H1 (cell line): Measurements from ENCODE around the gene AMOT. TPM values are rescaled to one million over a fixed set of nuclear protein-coding genes. Genes with fewer than 3 reads are reported as not detected.

Source experiments
- CTCF ChIA-PET: fragments of 300-600 bp; sonication (Branson Sonifier 250); formaldehyde crosslinking; loops from one replicate; lab custom pipeline; 2021; ENCODE audit not compliant: partially characterized antibody; lab: Charles Lee
- POLR2A ChIA-PET: fragments of 300-600 bp; sonication (Branson Sonifier 250); formaldehyde crosslinking; loops from one replicate; lab custom pipeline; 2021; ENCODE audit warnings: inconsistent platforms; ENCODE audit not compliant: partially characterized antibody; lab: Charles Lee
- DNase-seq, 2 experiments: peaks; one replicate each; pipeline versions ENCODE4 v3.0.0 to v3.0.0-alpha.2; 2010 to 2022; ENCODE audit warnings: low spot score in 2 of 2, low read depth in 1 of 2, mixed read lengths in 1 of 2
- FAIRE-seq: peaks from 2 replicates; lab custom pipeline; 2011; peaks lifted over from hg19 to GRCh38; lab: Jason Lieb, UNC
- H2AFZ ChIP-seq: 2 replicates; pipeline ENCODE4 v1.8.1; 2012; ENCODE audit warnings: low read length, inconsistent platforms
- H2AK5ac ChIP-seq: 2 replicates; pipeline ENCODE4 v1.6.1; 2013; ENCODE audit warnings: low read depth, low read length
- H2BK120ac ChIP-seq: replicated peaks from 2 replicates; pipeline ENCODE3; 2013; ENCODE audit warnings: low read depth, low read length, inconsistent platforms
- H2BK12ac ChIP-seq: 2 replicates; pipeline ENCODE4 v1.6.1; 2013; ENCODE audit warnings: low read depth, low read length
- H2BK15ac ChIP-seq: 2 replicates; pipeline ENCODE4 v1.6.1; 2013; ENCODE audit warnings: low read length
- H2BK20ac ChIP-seq: 2 replicates; pipeline ENCODE4 v1.6.1; 2013; ENCODE audit warnings: low read length
- H2BK5ac ChIP-seq: 2 replicates; pipeline ENCODE4 v1.6.1; 2013; ENCODE audit warnings: low read depth, low read length
- H3K14ac ChIP-seq: 2 replicates; pipeline ENCODE4 v1.6.1; 2013; ENCODE audit warnings: inconsistent platforms; ENCODE audit not compliant: insufficient read length
- H3K18ac ChIP-seq: 2 replicates; pipeline ENCODE4 v1.6.1; 2013; ENCODE audit warnings: low read length; ENCODE audit errors: extremely low read depth
- H3K23ac ChIP-seq: 2 replicates; pipeline ENCODE4 v1.6.1; 2013; ENCODE audit warnings: inconsistent platforms; ENCODE audit not compliant: insufficient read length
- H3K23me2 ChIP-seq: 2 replicates; pipeline ENCODE4 v1.6.1; 2013; ENCODE audit warnings: low read depth, low read length
- H3K27ac ChIP-seq: 2 replicates; pipeline ENCODE4 v1.6.1; 2011; ENCODE audit warnings: low read depth, low read length, inconsistent platforms
- H3K27me3 ChIP-seq, 4 experiments: replicated peaks in 1 of 4; 1 replicate in 1 of 4; 2 replicates in 3 of 4; pipeline versions ENCODE4 v1.6.1 to v1.8.1; 2011 to 2013; ENCODE audit warnings: low read length in 3 of 4, mild to moderate bottlenecking in 3 of 4, inconsistent platforms in 2 of 4, mixed read lengths in 2 of 4, moderate library complexity in 1 of 4; ENCODE audit not compliant: control insufficient read depth in 3 of 4, insufficient read depth in 3 of 4; ENCODE audit errors: extremely low read depth in 1 of 4
- H3K36me3 ChIP-seq, 4 experiments: 2 replicates each; pipeline versions ENCODE4 v1.6.1 to v1.8.1; 2011 to 2013; ENCODE audit warnings: mild to moderate bottlenecking in 4 of 4, low read length in 3 of 4, moderate library complexity in 2 of 4, control low read depth in 1 of 4, inconsistent platforms in 1 of 4; ENCODE audit not compliant: insufficient read depth in 4 of 4, control insufficient read depth in 2 of 4
- H3K4ac ChIP-seq: replicated peaks from 2 replicates; pipeline ENCODE3; 2013; ENCODE audit warnings: low read length, low read depth, mixed read lengths, inconsistent platforms; ENCODE audit not compliant: insufficient read length
- H3K4me1 ChIP-seq, 4 experiments: replicated peaks in 1 of 4; 1 replicate in 1 of 4; 2 replicates in 3 of 4; pipeline versions ENCODE4 v1.6.1 to v1.8.1; 2011 to 2013; ENCODE audit warnings: low read length in 3 of 4, inconsistent platforms in 2 of 4, mixed read lengths in 1 of 4; ENCODE audit not compliant: insufficient read depth in 4 of 4, control insufficient read depth in 3 of 4
- H3K4me2 ChIP-seq, 2 experiments: 2 replicates each; pipeline versions ENCODE4 v1.6.1 to v1.8.1; 2011 to 2013; ENCODE audit warnings: low read depth in 2 of 2, low read length in 2 of 2, control low read depth in 1 of 2, inconsistent platforms in 1 of 2, mild to moderate bottlenecking in 1 of 2; ENCODE audit not compliant: insufficient read depth in 1 of 2
- H3K4me3 ChIP-seq, 4 experiments: fragments of 200-600, 300-600 bp in 1 of 4; sonication (generic), shearing (Covaris generic), sonication (Bioruptor Twin) in 1 of 4; 2 replicates each; pipeline versions ENCODE4 v1.5.1 to v1.8.1; 2011 to 2016; ENCODE audit warnings: low read length in 4 of 4, low read depth in 3 of 4, control low read depth in 2 of 4, inconsistent platforms in 2 of 4, mild to moderate bottlenecking in 2 of 4, mixed read lengths in 1 of 4, moderate library complexity in 1 of 4; ENCODE audit not compliant: insufficient read depth in 2 of 4; ENCODE audit errors: extremely low read depth in 1 of 4
- H3K56ac ChIP-seq: replicated peaks from 2 replicates; pipeline ENCODE3; 2013; ENCODE audit warnings: low read depth, mild to moderate bottlenecking, mixed read lengths, low read length, inconsistent platforms; ENCODE audit not compliant: insufficient read length
- H3K79me1 ChIP-seq: 2 replicates; pipeline ENCODE4 v1.6.1; 2013; ENCODE audit warnings: low read depth, low read length, control low read depth
- H3K79me2 ChIP-seq, 2 experiments: 2 replicates each; pipeline versions ENCODE4 v1.6.1 to v1.8.1; 2012 to 2013; ENCODE audit warnings: low read length in 2 of 2, mild to moderate bottlenecking in 2 of 2, inconsistent platforms in 1 of 2; ENCODE audit not compliant: insufficient read depth in 2 of 2, control insufficient read depth in 1 of 2
- H3K9ac ChIP-seq, 4 experiments: replicated peaks in 1 of 4; 1 replicate in 1 of 4; 2 replicates in 3 of 4; pipeline versions ENCODE4 v1.6.1 to v1.8.1; 2011 to 2013; ENCODE audit warnings: low read depth in 3 of 4, low read length in 3 of 4, control low read depth in 2 of 4, mild to moderate bottlenecking in 2 of 4, moderate library complexity in 2 of 4, inconsistent platforms in 1 of 4; ENCODE audit errors: extremely low read depth in 1 of 4
- H3K9me3 ChIP-seq, 2 experiments: 2 replicates each; pipeline versions ENCODE4 v1.6.1 to v1.8.1; 2012 to 2013; ENCODE audit warnings: mild to moderate bottlenecking in 2 of 2, moderate library complexity in 2 of 2, control low read depth in 1 of 2, inconsistent platforms in 1 of 2, low read depth in 1 of 2, low read length in 1 of 2, mixed read lengths in 1 of 2; ENCODE audit not compliant: insufficient read depth in 2 of 2
- H4K20me1 ChIP-seq, 2 experiments: replicated peaks in 1 of 2; 2 replicates each; pipeline versions ENCODE3 to v1.8.1; 2011 to 2013; ENCODE audit warnings: inconsistent platforms in 2 of 2, low read length in 2 of 2, mild to moderate bottlenecking in 1 of 2; ENCODE audit not compliant: insufficient read depth in 2 of 2, control insufficient read depth in 1 of 2
- H4K5ac ChIP-seq: 2 replicates; pipeline ENCODE4 v1.6.1; 2013; ENCODE audit warnings: low read length, low read depth, mixed read lengths, inconsistent platforms; ENCODE audit not compliant: insufficient read length
- H4K8ac ChIP-seq: 2 replicates; pipeline ENCODE4 v1.8.0; 2013; ENCODE audit warnings: mild to moderate bottlenecking, moderate library complexity, low read length, inconsistent platforms; ENCODE audit not compliant: insufficient read depth; ENCODE audit errors: extremely low read depth
- H4K91ac ChIP-seq: replicated peaks from 2 replicates; pipeline ENCODE3; 2013; ENCODE audit warnings: low read length, mixed read lengths, inconsistent platforms; ENCODE audit not compliant: insufficient read length
- ASH2L ChIP-seq: fragments of 200-600, 300-600 bp; sonication (generic); IDR thresholded peaks from one replicate; pipeline ENCODE4 v1.7.1; 2017; ENCODE audit warnings: low read length
- BCL11A ChIP-seq, 2 experiments: IDR thresholded peaks; one replicate each; pipeline ENCODE4 v1.6.1; 2011; ENCODE audit warnings: low read depth in 2 of 2, low read length in 2 of 2, mild to moderate bottlenecking in 2 of 2
- CBX5 ChIP-seq: fragments of 300-800, 300-1000 bp; sonication (generic); IDR thresholded peaks from 2 replicates; pipeline ENCODE4 v1.7.1; 2016; ENCODE audit warnings: antibody characterized with exemption, low read length, low read depth
- E2F6 ChIP-seq: IDR thresholded peaks from 2 replicates; pipeline ENCODE4 v1.6.1; 2012; ENCODE audit warnings: inconsistent platforms
- GABPA ChIP-seq: IDR thresholded peaks from 2 replicates; pipeline ENCODE4 v1.6.1; 2011; ENCODE audit warnings: mild to moderate bottlenecking, low read length, moderate library complexity, borderline replicate concordance; ENCODE audit not compliant: insufficient read depth
- HDAC2 ChIP-seq, 2 experiments: fragments of 300-600 bp in 1 of 2; sonication (generic) in 1 of 2; IDR thresholded peaks; 2 replicates each; pipeline ENCODE4 v1.6.1; 2011 to 2012; ENCODE audit warnings: low read depth in 2 of 2, low read length in 2 of 2, mild to moderate bottlenecking in 2 of 2, moderate library complexity in 2 of 2, borderline replicate concordance in 1 of 2, inconsistent platforms in 1 of 2
- HDAC6 ChIP-seq: IDR thresholded peaks from one replicate; pipeline ENCODE4 v1.7.1; 2012; ENCODE audit warnings: low read depth, mild to moderate bottlenecking, inconsistent platforms, low read length, moderate library complexity
- JUN ChIP-seq: IDR thresholded peaks from 2 replicates; pipeline ENCODE4 v1.6.1; 2011; ENCODE audit warnings: low read depth, mild to moderate bottlenecking, improper control_type of control experiment, low read length
- MAFK ChIP-seq: IDR thresholded peaks from 2 replicates; pipeline ENCODE4 v1.6.1; 2012; ENCODE audit warnings: low read depth, mild to moderate bottlenecking, improper control_type of control experiment, low read length
- NRF1 ChIP-seq: IDR thresholded peaks from 2 replicates; pipeline ENCODE4 v1.6.1; 2011; ENCODE audit warnings: mild to moderate bottlenecking, low read depth, low read length, improper control_type of control experiment
- RNF2 ChIP-seq: fragments of 200-900, 300-1000 bp; sonication (generic); IDR thresholded peaks from 2 replicates; pipeline ENCODE4 v1.7.1; 2016; ENCODE audit warnings: borderline replicate concordance, low read depth, mild to moderate bottlenecking, antibody characterized with exemption, low read length; ENCODE audit not compliant: poor library complexity, severe bottlenecking; ENCODE audit errors: missing control alignments
- TAF7 ChIP-seq: optimal IDR thresholded peaks from 2 replicates; pipeline ENCODE3; 2011; ENCODE audit warnings: low read depth, mild to moderate bottlenecking, inconsistent platforms, low read length, moderate library complexity, borderline replicate concordance
- YY1 ChIP-seq: IDR thresholded peaks from 2 replicates; pipeline ENCODE4 v1.6.1; 2011; ENCODE audit warnings: low read depth, mild to moderate bottlenecking, low read length
- WGBS, 2 experiments: shearing (Covaris generic) in 1 of 2; methylation state at CpG; one replicate each; pipeline versions ENCODE4 v1.1.6 to v1.1.7; 2013 to 2015; ENCODE audit warnings: low lambda C conversion rate in 2 of 2, mixed read lengths in 2 of 2, inconsistent platforms in 1 of 2, low coverage in 1 of 2, missing lambda C conversion rate in 1 of 2; ENCODE audit not compliant: insufficient replicate concordance in 2 of 2, insufficient coverage in 1 of 2, insufficient read length in 1 of 2; ENCODE audit errors: extremely low coverage in 1 of 2, missing lambda C conversion rate in 1 of 2; 5-methylcytosine and 5-hydroxymethylcytosine counted together
- polyA plus RNA-seq, 7 experiments: library from polyadenylated mRNA; depleted of rRNA in 3 of 7; stranded (reverse) in 5 of 7; unstranded in 2 of 7; fragments of >200 nt in 5 of 7; fragments of 200-250 nt in 2 of 7; gene quantifications; 1 replicate in 5 of 7; 2 replicates in 1 of 7; 4 replicates in 1 of 7; pipeline versions ENCODE4 v1.2.1 to v1.2.3, GENCODE V29; 2011 to 2013; ENCODE audit warnings: missing spikeins in 2 of 7, mixed read lengths in 2 of 7
- total RNA-seq: library from RNA; stranded (reverse); fragmentation: NEBNext Ultra II Directional; extraction: Animal tissue kit (Norgen Biotek cat#: 25700); gene quantifications from 2 replicates; pipeline ENCODE4 v1.2.1, GENCODE V29; 2021

The AMOT gene
- total and polyA plus RNA-seq, 2 of the 8 experiments (the other 6 are each of a cell fraction or from before 2014, with no cell fraction given), result 2.3 to 7.1 TPM

DNA sequence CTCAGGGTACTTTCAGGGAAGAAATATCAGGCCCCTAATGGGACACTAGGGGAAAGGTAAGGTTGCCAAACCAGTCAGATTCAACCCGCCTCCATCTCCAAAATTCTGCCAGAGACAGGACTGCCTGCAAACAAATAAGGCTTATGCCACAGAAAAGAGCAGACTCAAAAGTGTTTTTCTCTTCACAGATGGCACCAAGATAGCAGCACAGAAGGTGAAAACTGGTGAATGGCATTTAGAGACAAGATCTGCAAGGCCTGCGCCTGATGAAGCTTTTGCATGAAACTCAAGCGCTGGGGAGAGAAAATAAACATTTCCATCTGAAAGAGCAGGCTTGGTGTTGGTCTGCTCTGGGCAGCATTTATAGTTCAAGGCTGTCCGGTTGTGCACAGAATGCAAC lies 27.9 kb downstream of the AMOT start:
- Histone ChIP-seq H3K27me3 (no peaks in the 10 kb centered on the region), H3K4me2 (no peak overlapping the region), H3K79me2 (no peaks in the 10 kb centered on the region), H3K79me1 (no peaks in the 10 kb centered on the region), H2BK20ac (no peak overlapping the region), H2AFZ (no peak overlapping the region), H4K8ac (no peak overlapping the region), H3K27ac (no peak overlapping the region), H3K4me3 (no peak overlapping the region), H3K18ac (no peak overlapping the region), H3K4me1 (peaks cover 0 to 3% (median 0%) of the 10 kb centered on the region in 4 experiments; a peak in 2 of 7 replicates), H2BK12ac (no peak overlapping the region), H2BK120ac (no peak overlapping the region), H2BK15ac (no peak overlapping the region), H3K4ac (no peak overlapping the region), H3K36me3 (no peaks in the 10 kb centered on the region), H3K9ac (no peak overlapping the region), H2AK5ac (no peak overlapping the region), H3K14ac (no peak overlapping the region), H4K20me1 (no peaks in the 10 kb centered on the region), H3K23ac (no peak overlapping the region), H3K23me2 (no peaks in the 10 kb centered on the region), H3K56ac (no peak overlapping the region), H2BK5ac (no peak overlapping the region), H4K91ac (no peak overlapping the region), H3K9me3 (no peaks in the 10 kb centered on the region), H4K5ac (no peak overlapping the region)
- DNase-seq (no peak), FAIRE-seq (no peak)
- WGBS, 2 experiments, result 97% methylated on average over 3 of the region's 4 CpGs; no CpG with 5 or more reads in 1 of the 2 experiments
- ChIA-PET CTCF (no interaction called here), POLR2A (interaction anchor here (2.2 kb wide), 1 partner anchor 28 kb away, joined by 4 read pairs; the partner anchor contains the start of gene AMOT)
- TF ChIP-seq HDAC2 (IDR thresholded peaks at IDR 0.05; ENCODE audit: borderline replicate concordance in 1 of 2, low read depth in 2 of 2, low read length in 2 of 2), result no peak
- no peak for TF ChIP-seq HDAC6
- no peak for TF ChIP-seq JUN
- TF ChIP-seq MAFK, result no peak
- TF ChIP-seq ASH2L, result no peak
- no peak for TF ChIP-seq E2F6
- TF ChIP-seq BCL11A (IDR thresholded peaks at IDR 0.05; ENCODE audit: low read depth in 2 of 2, low read length in 2 of 2), result no peak
- TF ChIP-seq TAF7, result no peak
- TF ChIP-seq YY1, result no peak
- no peak for TF ChIP-seq GABPA
- no peak for TF ChIP-seq RNF2
- TF ChIP-seq NRF1, result no peak
- TF ChIP-seq CBX5, result no peak
